Measurements from ENCODE around the gene HFM1. TPM values are rescaled to one million over a fixed set of nuclear protein-coding genes. Genes with fewer than 3 reads are reported as not detected.
A peak's percentile ranks its signal among the peaks of the same experiment; 100 is the strongest.
"Not testable (repeated sequence)": the region's sequence is repeated elsewhere in the genome, so short reads cannot be mapped to it uniquely, and the experiment has no call there.

HFM1 gene
- total RNA-seq, 2 donors from 2014 or later, result 0.29 TPM; not detected in 1

DNA sequence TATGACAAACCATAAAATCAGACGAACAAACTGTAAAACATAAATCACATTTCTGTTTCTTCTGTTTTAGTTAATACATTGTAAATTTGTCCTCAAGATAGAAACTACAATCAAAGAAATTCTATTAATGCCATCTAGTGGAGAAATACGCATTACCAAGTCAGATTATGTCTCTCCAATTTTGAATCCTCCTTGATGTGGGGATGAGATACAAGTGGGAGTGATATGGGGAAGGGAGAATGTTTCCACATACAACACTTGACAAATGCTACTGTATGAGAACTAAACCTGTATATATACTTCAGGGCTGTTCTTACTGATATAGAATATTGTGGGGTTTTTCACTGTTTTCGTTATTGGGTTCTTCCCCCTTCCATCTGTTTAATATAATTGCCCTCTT is 2.6 kb downstream of the HFM1 start:
- Mint-ChIP-seq H3K27me3 (peaks cover 26 to 51% of the 10 kb centered on the region in 2 donors), H3K4me1 (ENCODE audit: low read depth in 2 of 2) (peaks cover 0 to 3% of the 10 kb centered on the region in 2 donors), H3K27ac (no peak overlapping the region), H3K4me3 (no peak overlapping the region), H3K9me3 (no peaks in the 10 kb centered on the region), H3K36me3 (no peaks in the 10 kb centered on the region)
- DNase-seq (ENCODE audit: low spot score) (no peak), ATAC-seq (no peak)

DNA sequence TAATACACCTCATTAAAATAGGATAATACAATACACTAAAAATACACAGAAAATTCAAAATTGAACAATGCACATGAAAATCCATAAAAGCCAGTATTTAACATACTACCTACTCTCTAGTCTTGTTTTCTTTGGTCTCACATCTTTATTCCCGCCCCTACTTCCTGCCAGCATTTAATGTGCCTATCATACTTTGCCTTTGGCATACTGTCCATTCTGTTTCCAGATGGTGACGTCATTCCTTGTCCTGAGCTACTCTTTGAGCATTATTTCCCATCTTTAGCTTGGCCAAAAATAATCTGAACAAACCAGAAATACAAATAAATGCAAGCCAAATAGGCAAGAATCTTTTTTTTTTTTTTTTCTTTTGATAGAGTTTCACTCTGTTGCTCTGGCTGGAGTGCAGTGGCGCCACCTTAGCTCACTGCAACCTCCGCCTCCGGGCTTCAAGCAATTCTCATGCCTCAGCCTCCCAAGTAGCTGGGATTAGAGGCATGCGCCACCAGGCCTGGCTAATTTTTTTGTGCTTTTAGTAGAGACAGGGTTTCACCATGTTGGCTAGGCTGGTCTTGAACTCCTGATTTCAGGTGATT is 4.4 kb downstream of the HFM1 start:
- peaks cover 18 to 39% of the 10 kb centered on the region in 2 donors for H3K27me3 Mint-ChIP-seq
- no peak overlapping the region for H3K4me3 Mint-ChIP-seq
- H3K27ac Mint-ChIP-seq, result no peak overlapping the region
- no peaks in the 10 kb centered on the region for H3K36me3 Mint-ChIP-seq
- no peak for DNase-seq (ENCODE audit: low spot score)
- no peak for ATAC-seq
- H3K9me3 Mint-ChIP-seq, result no peaks in the 10 kb centered on the region
- H3K4me1 Mint-ChIP-seq (ENCODE audit: low read depth in 2 of 2), result peaks cover 0 to 3% of the 10 kb centered on the region in 2 donors

DNA sequence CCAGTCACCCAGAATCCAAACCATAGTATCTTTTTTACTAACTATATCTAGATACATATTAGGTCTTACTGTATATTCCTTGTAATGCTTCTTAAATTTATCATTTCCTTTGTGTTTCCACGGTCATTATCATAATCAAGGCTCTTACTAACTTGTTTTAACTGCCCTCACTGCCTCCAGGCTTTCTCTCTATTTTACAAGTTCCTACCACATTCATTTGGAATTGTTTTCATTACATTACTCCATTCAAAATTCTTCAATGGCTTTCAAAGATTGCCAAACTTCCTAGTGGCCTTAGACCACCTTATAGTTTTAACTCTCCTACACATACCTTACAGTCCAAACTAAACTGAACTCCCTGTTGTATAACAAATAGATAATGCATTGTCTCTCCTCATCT is 6.3 kb downstream of the HFM1 start:
- Mint-ChIP-seq H3K4me3 (no peak overlapping the region), H3K36me3 (no peaks in the 10 kb centered on the region), H3K9me3 (no peaks in the 10 kb centered on the region), H3K4me1 (ENCODE audit: low read depth in 2 of 2) (no peaks in the 10 kb centered on the region), H3K27ac (no peak overlapping the region), H3K27me3 (peaks cover 20 to 43% of the 10 kb centered on the region in 2 donors)
- DNase-seq (ENCODE audit: low spot score) (no peak), ATAC-seq (no peak)

GRCh38 chr1:91397605-91398004 is 7.0 kb downstream of the HFM1 start:
- Mint-ChIP-seq H3K27ac (no peak overlapping the region), H3K27me3 (peaks cover 23 to 48% of the 10 kb centered on the region in 2 donors), H3K36me3 (no peaks in the 10 kb centered on the region), H3K4me3 (no peak overlapping the region), H3K9me3 (no peaks in the 10 kb centered on the region), H3K4me1 (ENCODE audit: low read depth in 2 of 2) (no peaks in the 10 kb centered on the region)
- ATAC-seq, result no peak
- no peak for DNase-seq (ENCODE audit: low spot score)

- H3K9me3 Mint-ChIP-seq, result no peaks in the 10 kb centered on the region
- no peaks in the 10 kb centered on the region for H3K4me1 Mint-ChIP-seq (ENCODE audit: low read depth in 2 of 2)
- H3K27ac Mint-ChIP-seq, result no peak overlapping the region
- DNase-seq (ENCODE audit: low spot score) (no peak), ATAC-seq (no peak)
- no peaks in the 10 kb centered on the region for H3K36me3 Mint-ChIP-seq
- H3K4me3 Mint-ChIP-seq, result no peak overlapping the region
- H3K27me3 Mint-ChIP-seq, result peaks cover 10 to 16% of the 10 kb centered on the region in 2 donors
These were observed 11.6 kb downstream of the HFM1 start for GRCh38 chr1:91393042-91393441.

DNA sequence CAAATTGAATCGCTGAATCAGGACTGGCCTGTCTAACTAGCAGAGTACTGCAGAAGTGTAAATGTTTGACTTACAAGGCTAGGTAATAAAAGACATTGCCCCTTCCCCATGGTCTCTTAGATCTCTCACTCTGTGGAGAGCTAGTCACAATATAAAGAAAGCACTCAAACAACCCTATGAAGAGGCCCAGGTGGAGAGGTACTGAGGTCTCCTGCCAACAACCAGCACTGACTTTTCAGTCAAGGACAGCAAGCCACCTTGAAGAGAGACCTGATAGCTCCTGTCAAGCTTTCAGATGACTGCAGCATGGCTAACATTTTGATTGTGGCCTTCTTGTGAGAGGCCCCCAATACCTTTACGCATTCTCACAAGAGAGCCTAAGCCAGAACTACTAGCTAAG is 18.5 kb downstream of the HFM1 start:
- Mint-ChIP-seq H3K27ac (no peak overlapping the region), H3K27me3 (peaks cover 11 to 16% of the 10 kb centered on the region in 2 donors), H3K4me3 (no peak overlapping the region), H3K4me1 (ENCODE audit: low read depth in 2 of 2) (no peaks in the 10 kb centered on the region), H3K9me3 (no peaks in the 10 kb centered on the region), H3K36me3 (no peaks in the 10 kb centered on the region)
- ATAC-seq, result no peak
- DNase-seq (ENCODE audit: low spot score), result no peak

- Mint-ChIP-seq H3K4me1 (ENCODE audit: low read depth in 2 of 2) (no peaks in the 10 kb centered on the region), H3K9me3 (no peaks in the 10 kb centered on the region), H3K27me3 (peaks cover 4 to 16% of the 10 kb centered on the region in 2 donors), H3K4me3 (no peak overlapping the region), H3K27ac (no peak overlapping the region), H3K36me3 (no peaks in the 10 kb centered on the region)
- ATAC-seq (no peak), DNase-seq (ENCODE audit: low spot score) (no peak)
These were observed 21.2 kb downstream of the HFM1 start for GRCh38 chr1:91383456-91383855.

DNA sequence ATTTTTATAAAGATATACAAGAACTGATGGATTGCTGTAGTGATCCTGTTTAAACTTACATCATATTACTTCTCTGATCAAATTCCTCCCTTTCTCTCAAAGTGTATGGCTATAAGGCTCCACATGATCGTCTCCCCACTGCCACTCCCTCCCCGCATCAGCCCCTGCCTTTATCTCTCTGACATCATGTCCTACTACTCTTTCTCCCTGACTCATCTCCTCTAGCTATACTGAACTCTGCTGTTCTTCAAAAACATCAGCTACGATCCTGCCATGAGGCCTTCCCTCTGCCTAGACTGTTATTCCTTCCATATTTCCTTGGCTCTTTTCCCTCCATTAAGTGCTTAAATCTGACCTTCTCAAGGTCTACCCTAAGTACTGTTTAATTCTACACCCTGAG is 22.8 kb downstream of the HFM1 start:
- H3K36me3 Mint-ChIP-seq, result no peaks in the 10 kb centered on the region
- no peaks in the 10 kb centered on the region for H3K4me1 Mint-ChIP-seq (ENCODE audit: low read depth in 2 of 2)
- H3K9me3 Mint-ChIP-seq, result no peaks in the 10 kb centered on the region
- no peak for DNase-seq (ENCODE audit: low spot score)
- H3K4me3 Mint-ChIP-seq, result no peak overlapping the region
- no peak for ATAC-seq
- no peak overlapping the region for H3K27ac Mint-ChIP-seq
- peaks cover 2 to 22% of the 10 kb centered on the region in 2 donors for H3K27me3 Mint-ChIP-seq

DNA sequence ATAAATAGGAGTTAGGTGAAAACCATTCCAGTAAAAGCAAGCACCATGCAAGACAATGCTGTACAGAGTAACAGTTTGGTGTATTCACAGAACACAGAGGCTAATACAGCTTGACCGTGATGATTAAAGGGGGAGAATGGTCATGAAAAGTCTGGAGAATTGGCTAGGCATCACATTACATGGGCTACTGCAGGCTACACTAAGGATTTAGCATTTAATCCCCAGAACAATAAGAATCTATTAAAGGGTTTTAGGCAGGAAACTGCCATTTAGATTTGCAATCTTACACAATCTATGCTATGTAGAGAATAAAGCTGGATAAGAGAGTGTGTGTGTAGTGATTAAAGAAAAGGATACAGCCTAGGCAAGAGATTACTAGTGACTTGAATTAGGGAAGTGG is 30.6 kb downstream of the HFM1 start:
- Mint-ChIP-seq H3K27ac (no peak overlapping the region), H3K4me1 (ENCODE audit: low read depth in 2 of 2) (no peaks in the 10 kb centered on the region), H3K27me3 (peaks cover 8 to 16% of the 10 kb centered on the region in 2 donors), H3K9me3 (peaks cover 3% of the 10 kb centered on the region), H3K36me3 (peaks cover 12% of the 10 kb centered on the region), H3K4me3 (no peak overlapping the region)
- no peak for ATAC-seq
- no peak for DNase-seq (ENCODE audit: low spot score)

GRCh38 chr1:91372230-91372629 is 32.4 kb downstream of the HFM1 start:
- peaks cover 13 to 26% of the 10 kb centered on the region in 2 donors for H3K27me3 Mint-ChIP-seq
- peaks cover 12% of the 10 kb centered on the region for H3K36me3 Mint-ChIP-seq
- not testable (repeated sequence) for H3K4me3 Mint-ChIP-seq; H3K27ac Mint-ChIP-seq; H3K4me1 Mint-ChIP-seq (ENCODE audit: low read depth in 2 of 2); H3K9me3 Mint-ChIP-seq; ATAC-seq; DNase-seq (ENCODE audit: low spot score)

GRCh38 chr1:91349524-91349923 is 55.1 kb downstream of the HFM1 start:
- ATAC-seq (no peak), DNase-seq (ENCODE audit: low spot score) (no peak)
- Mint-ChIP-seq H3K36me3 (peaks cover 11% of the 10 kb centered on the region), H3K4me3 (no peak overlapping the region), H3K27ac (no peak overlapping the region), H3K27me3 (peaks cover 10 to 19% of the 10 kb centered on the region in 2 donors), H3K9me3 (peaks cover 9% of the 10 kb centered on the region), H3K4me1 (ENCODE audit: low read depth in 2 of 2) (no peaks in the 10 kb centered on the region)

GRCh38 chr1:91346824-91347223 is 57.8 kb downstream of the HFM1 start:
- Mint-ChIP-seq H3K27me3 (peaks cover 10 to 19% of the 10 kb centered on the region in 2 donors), H3K27ac (no peak overlapping the region), H3K36me3 (no peaks in the 10 kb centered on the region), H3K4me1 (ENCODE audit: low read depth in 2 of 2) (no peaks in the 10 kb centered on the region), H3K9me3 (no peaks in the 10 kb centered on the region), H3K4me3 (no peak overlapping the region)
- DNase-seq (ENCODE audit: low spot score) (no peak), ATAC-seq (no peak)

DNA sequence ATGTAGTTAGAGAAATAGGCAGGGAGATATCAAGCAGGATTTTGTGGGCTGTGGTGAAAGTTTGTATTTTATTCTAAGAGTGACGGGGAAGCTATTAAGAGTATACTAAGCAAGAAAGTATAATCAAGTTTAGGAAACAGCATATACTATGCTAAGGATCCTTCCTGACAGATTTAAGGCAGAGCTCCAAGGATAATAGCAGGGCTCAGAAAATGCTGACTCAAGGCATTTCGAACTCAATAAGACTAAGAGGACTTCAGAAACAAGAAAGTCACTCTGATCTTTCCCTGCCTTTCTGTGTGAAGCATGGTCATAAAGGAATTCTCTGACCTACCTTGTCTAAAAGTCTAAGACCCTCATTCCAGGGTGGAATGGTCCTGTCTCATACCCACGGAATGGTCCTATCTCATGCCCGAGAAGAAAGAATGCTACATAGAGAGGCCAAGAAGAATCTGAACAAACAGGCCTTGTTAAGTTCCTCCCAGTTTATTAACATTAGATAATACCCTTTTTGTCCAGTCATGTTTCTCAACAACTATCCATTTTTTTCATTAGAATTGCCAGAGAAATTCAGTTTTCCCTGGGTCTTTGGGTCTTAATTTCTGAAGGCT is 59.1 kb downstream of the HFM1 start:
- Mint-ChIP-seq H3K4me3 (no peak overlapping the region), H3K27ac (no peak overlapping the region), H3K36me3 (peaks cover 6% of the 10 kb centered on the region), H3K27me3 (peaks cover 19 to 32% of the 10 kb centered on the region in 2 donors), H3K9me3 (no peaks in the 10 kb centered on the region), H3K4me1 (ENCODE audit: low read depth in 2 of 2) (no peaks in the 10 kb centered on the region)
- ATAC-seq, result no peak
- no peak for DNase-seq (ENCODE audit: low spot score)

DNA sequence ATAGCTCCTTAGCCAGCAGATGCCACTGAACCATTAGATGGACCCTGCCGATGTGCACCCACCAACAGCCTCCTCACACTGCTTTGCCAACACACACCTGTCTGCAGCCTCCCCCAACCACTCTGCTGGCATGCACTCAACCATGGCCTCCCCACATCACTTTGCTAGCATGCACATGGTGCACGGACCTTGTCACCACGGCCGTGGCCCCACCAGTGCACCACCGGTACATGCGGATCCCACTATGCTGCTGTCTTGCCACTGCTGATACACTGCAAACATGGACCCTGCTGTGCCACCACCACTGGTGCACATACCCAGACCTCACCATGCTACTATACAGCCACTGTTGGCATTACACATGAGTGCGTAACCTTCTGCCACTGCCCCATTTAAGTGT is 66.1 kb downstream of the HFM1 start:
- ATAC-seq (peak in 1 of 2 donors; percentile 43), DNase-seq (ENCODE audit: low spot score) (no peak)
- Mint-ChIP-seq H3K4me1 (ENCODE audit: low read depth in 2 of 2) (no peaks in the 10 kb centered on the region), H3K36me3 (peaks cover 6% of the 10 kb centered on the region), H3K9me3 (peaks cover 4% of the 10 kb centered on the region), H3K27ac (no peak overlapping the region), H3K4me3 (no peak overlapping the region), H3K27me3 (peaks cover 27 to 48% of the 10 kb centered on the region in 2 donors)

GRCh38 chr1:91335603-91336002 is 69.0 kb downstream of the HFM1 start:
- DNase-seq (ENCODE audit: low spot score) (no peak), ATAC-seq (no peak)
- Mint-ChIP-seq H3K9me3 (peaks cover 7% of the 10 kb centered on the region), H3K27me3 (peaks cover 25 to 51% of the 10 kb centered on the region in 2 donors), H3K4me3 (no peak overlapping the region), H3K27ac (no peak overlapping the region), H3K4me1 (ENCODE audit: low read depth in 2 of 2) (no peaks in the 10 kb centered on the region), H3K36me3 (peaks cover 4% of the 10 kb centered on the region)

All from natural killer cell treated with Interleukin-12 subunit alpha and Interleukin-12 subunit beta and Interleukin-15 and Interleukin-18, amount 100 ng/mL, for 72 hours (primary cell).